PC-9 (cell line): ENCODE results near the gene OR2A7. TPM values are rescaled to one million over a fixed set of nuclear protein-coding genes. Genes with fewer than 3 reads are reported as not detected.
"Not testable (repeated sequence)": the region's sequence is repeated elsewhere in the genome, so short reads cannot be mapped to it uniquely, and the experiment has no call there.

Experiments
- BruUV-seq: library from RNA; stranded (reverse); fragments of 400-500 nt; replicated peaks from 2 replicates; lab custom pipeline; 2021; lab: Mats Ljungman, UMichigan
- CTCF ChIA-PET: fragments of 300-600 bp; sonication (Branson Sonifier 250); formaldehyde crosslinking; loops from one replicate; lab custom pipeline; 2022; ENCODE audit warnings: antibody characterized with exemption; lab: Charles Lee
- POLR2A ChIA-PET: fragments of 300-600 bp; sonication (Branson Sonifier 250); formaldehyde crosslinking; loops from one replicate; lab custom pipeline; 2022; ENCODE audit warnings: antibody characterized with exemption; ENCODE audit not compliant: unreplicated experiment; lab: Charles Lee
- DNase-seq, 2 experiments: peaks; one replicate each; pipeline versions ENCODE4 v3.0.0 to v3.0.0-alpha.2; 2015 to 2022; ENCODE audit warnings: mixed read lengths in 1 of 2
- H2AFZ ChIP-seq: fragments of 200-600 bp; sonication (generic); 2 replicates; pipeline ENCODE4 v1.8.1; 2017; ENCODE audit warnings: antibody characterized with exemption
- H3F3A ChIP-seq: fragments of 200-600 bp; sonication (generic); 2 replicates; pipeline ENCODE4 v1.8.1; 2017; ENCODE audit warnings: antibody characterized with exemption, mild to moderate bottlenecking, low read depth; ENCODE audit not compliant: insufficient read depth
- H3K27ac ChIP-seq: fragments of 200-600 bp; sonication (generic); 2 replicates; pipeline ENCODE4 v1.6.1; 2016; ENCODE audit warnings: mixed run types
- H3K27me3 ChIP-seq: fragments of 200-600 bp; sonication (generic); 2 replicates; pipeline ENCODE4 v1.6.1; 2016; ENCODE audit warnings: low read depth, mixed run types; ENCODE audit not compliant: insufficient read depth
- H3K36me3 ChIP-seq: fragments of 200-600 bp; sonication (generic); 2 replicates; pipeline ENCODE4 v1.6.1; 2016; ENCODE audit warnings: low read depth, mixed run types
- H3K4me1 ChIP-seq: fragments of 200-600 bp; sonication (generic); replicated peaks from 2 replicates; pipeline ENCODE4 v1.6.1; 2016; ENCODE audit warnings: mixed run types; ENCODE audit not compliant: insufficient read depth
- H3K4me2 ChIP-seq: fragments of 200-600 bp; sonication (generic); 2 replicates; pipeline ENCODE4 v1.6.1; 2017; ENCODE audit warnings: mixed run types
- H3K4me3 ChIP-seq: fragments of 200-600 bp; sonication (generic); 2 replicates; pipeline ENCODE4 v1.6.1; 2016; ENCODE audit warnings: mixed run types
- H3K79me2 ChIP-seq: fragments of 200-600 bp; sonication (generic); 2 replicates; pipeline ENCODE4 v1.6.1; 2017; ENCODE audit warnings: low read depth, mixed run types
- H3K9me2 ChIP-seq: fragments of 200-600 bp; sonication (generic); 2 replicates; pipeline ENCODE4 v1.8.1; 2017; ENCODE audit warnings: mild to moderate bottlenecking; ENCODE audit not compliant: insufficient read depth
- H3K9me3 ChIP-seq: fragments of 200-600 bp; sonication (generic); 2 replicates; pipeline ENCODE4 v1.8.1; 2016; ENCODE audit warnings: low read depth; ENCODE audit not compliant: insufficient read depth
- H4K20me1 ChIP-seq: fragments of 200-600 bp; sonication (generic); 2 replicates; pipeline ENCODE4 v1.8.1; 2017; ENCODE audit not compliant: insufficient read depth
- intact Hi-C: fragments of 100-400 bp; cut with micrococcal nuclease; formaldehyde crosslinking; loops from one replicate; pipeline ENCODE4 v1.10.0; 2022; ENCODE audit not compliant: unreplicated experiment
- total RNA-seq: library from RNA; stranded (reverse); gene quantifications from 2 replicates; pipeline ENCODE4 v1.2.3, GENCODE V29; 2021

Gene OR2A7
- total RNA-seq, 1 experiment from 2014 or later: 6.0 TPM

DNA sequence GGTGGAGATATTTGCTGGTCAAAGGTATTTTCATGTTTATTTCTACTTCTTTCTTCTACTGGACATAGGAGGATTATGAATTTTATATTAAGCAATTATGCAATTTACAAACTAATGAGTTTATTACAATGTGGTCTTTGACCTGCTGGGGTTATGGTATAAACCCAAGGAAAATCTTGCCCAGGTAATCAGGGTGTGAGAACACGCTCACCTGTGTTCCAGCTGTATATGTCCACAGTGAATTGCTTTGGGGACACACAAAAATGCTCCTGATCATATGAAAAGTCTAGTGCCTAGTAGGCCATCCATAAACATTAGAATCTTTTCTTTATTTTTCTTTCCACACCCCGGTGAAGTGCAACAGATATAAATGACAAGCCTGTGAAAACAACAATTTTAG is 25.2 kb downstream of the OR2A7 start, which contains the start of gene OR2A42:
OR2A42 (minus strand) TSS at position 241 of the 400 bp plus-strand sequence. CDS start 6,762 bp downstream, outside the sequence.
- H3K36me3 ChIP-seq, CTCF ChIA-PET, intact Hi-C loops, H4K20me1 ChIP-seq, POLR2A ChIA-PET, H3K27me3 ChIP-seq, H3F3A ChIP-seq, BruUV-seq, DNase-seq, H3K4me1 ChIP-seq, H3K27ac ChIP-seq, H3K9me2 ChIP-seq, H3K4me3 ChIP-seq, H3K4me2 ChIP-seq, H3K9me3 ChIP-seq, H3K79me2 ChIP-seq, H2AFZ ChIP-seq: not testable (repeated sequence)

DNA sequence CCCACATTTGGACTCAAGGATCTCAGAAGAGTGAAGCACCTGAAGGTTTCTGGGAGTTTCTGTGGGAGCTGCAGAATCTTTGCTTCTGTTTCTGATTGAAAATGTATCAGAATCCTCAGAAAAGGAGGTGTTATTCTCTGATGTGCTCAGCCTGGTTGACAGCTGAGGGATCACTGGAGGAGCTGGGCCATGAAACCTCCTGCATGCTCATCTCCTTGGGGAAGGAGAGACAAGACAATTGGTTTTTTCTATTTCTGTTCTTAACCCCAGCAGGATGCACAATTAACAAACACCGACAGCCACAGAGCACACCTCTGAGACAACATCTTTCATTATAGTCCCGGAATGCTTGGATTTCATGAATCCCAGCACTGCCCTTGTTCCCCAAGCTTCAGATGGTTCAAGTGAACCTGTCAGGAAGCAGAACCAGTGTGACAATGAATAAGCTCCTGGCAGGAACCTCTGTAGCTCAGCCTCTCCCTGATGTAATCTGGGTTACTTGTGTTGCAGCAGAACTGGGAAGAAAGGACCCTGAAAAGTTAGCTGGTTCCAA is 26.0 kb downstream of the OR2A7 start:
- H4K20me1 ChIP-seq, POLR2A ChIA-PET, intact Hi-C loops, CTCF ChIA-PET, H3K9me3 ChIP-seq, H3K9me2 ChIP-seq, H3F3A ChIP-seq, H3K4me3 ChIP-seq, H3K27ac ChIP-seq, H3K36me3 ChIP-seq, H3K4me2 ChIP-seq, H3K27me3 ChIP-seq, BruUV-seq, H2AFZ ChIP-seq, DNase-seq, H3K4me1 ChIP-seq, H3K79me2 ChIP-seq: not testable (repeated sequence)

DNA sequence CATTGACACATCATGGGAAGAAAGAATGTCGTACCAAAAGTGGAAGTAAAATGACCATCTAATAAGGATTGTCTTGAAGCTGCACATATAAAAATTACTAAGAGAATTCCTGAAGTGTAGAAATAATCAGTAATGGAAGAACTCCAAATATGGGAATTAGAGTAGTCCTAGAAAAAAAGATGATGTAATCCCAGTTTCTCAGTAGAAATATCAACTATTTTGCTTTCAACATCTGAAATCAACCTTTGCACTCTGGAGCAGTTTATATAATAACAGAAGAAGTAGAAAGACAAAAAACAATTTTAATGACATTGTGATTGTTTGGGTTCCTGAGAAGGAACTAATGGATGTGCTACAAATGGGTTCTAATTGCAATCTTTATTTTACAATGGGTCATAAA is 31.6 kb downstream of the OR2A7 start:
- POLR2A ChIA-PET, BruUV-seq, intact Hi-C loops: not testable (repeated sequence)

DNA sequence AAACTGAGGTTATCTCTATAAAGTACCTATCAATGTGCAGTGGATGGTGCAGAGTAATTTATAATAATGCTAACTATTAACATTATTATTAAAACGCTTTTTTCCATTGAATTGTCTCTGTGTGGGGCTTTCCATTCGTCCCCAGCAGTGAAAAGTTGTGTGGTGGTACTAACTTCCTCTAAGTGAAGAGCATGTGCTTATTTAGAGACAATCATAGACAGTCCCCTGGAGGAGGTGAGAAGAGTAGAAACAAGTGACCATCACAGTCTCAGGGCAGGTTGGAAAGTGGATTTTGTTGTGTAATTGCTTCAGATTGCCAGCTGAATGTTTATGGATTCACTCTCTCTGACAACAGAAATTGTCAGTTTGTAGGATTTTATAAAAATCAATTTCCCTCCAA is 33.6 kb downstream of the OR2A7 start:
- intact Hi-C loops, DNase-seq, POLR2A ChIA-PET, BruUV-seq, H3K4me1 ChIP-seq, H2AFZ ChIP-seq, H3K27ac ChIP-seq, H3K4me3 ChIP-seq, CTCF ChIA-PET, H3F3A ChIP-seq, H3K36me3 ChIP-seq, H3K27me3 ChIP-seq, H3K79me2 ChIP-seq, H4K20me1 ChIP-seq, H3K9me3 ChIP-seq, H3K4me2 ChIP-seq, H3K9me2 ChIP-seq: not testable (repeated sequence)

More for the DNA sequence above, 31.6 kb downstream of the OR2A7 start:
- H3K36me3 ChIP-seq, DNase-seq, H3K4me2 ChIP-seq, H2AFZ ChIP-seq, H3K4me3 ChIP-seq, H3K9me3 ChIP-seq, H3K9me2 ChIP-seq, H3K4me1 ChIP-seq, H3F3A ChIP-seq, CTCF ChIA-PET, H3K27ac ChIP-seq, H3K27me3 ChIP-seq, H4K20me1 ChIP-seq, H3K79me2 ChIP-seq: not testable (repeated sequence)

DNA sequence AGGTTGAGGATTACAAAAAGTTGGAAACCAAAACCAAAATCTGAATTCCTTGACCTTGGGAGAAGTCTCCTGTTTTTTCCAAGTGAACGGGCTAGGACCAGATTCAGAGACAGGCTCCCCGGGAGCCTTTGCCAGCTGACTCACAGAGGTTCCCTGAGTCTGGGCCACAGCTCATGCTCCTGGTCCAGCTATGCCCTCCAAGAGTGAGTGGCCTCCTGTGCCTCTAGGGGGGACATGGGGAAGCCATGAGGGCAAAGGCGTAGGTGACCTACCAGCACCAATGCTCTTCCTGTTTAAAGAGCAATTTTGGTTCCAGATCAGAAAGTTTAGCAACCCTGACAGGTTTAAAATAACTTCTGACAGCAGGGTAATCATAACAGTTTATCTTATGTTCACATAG is 35.8 kb downstream of the OR2A7 start:
- H3K36me3 ChIP-seq, CTCF ChIA-PET, BruUV-seq: not testable (repeated sequence)

DNA sequence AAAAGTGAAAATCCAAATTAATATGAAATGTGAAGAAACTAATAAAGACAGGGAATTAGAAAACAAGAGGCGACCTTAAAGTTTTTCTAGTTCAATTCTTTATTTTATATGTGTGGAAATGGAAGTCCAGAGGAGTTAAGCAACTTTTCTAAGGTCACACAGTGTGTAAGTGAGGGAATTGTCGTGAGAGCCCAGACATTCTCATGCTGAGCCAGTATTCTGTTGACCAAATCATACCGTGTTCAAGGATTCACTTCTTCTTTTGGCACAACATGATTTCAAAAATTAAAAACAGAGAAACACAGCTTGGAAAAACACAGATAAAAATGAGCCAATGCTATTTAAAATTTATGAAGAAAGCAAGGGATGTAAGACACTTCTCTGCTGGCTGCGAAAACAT is 37.7 kb downstream of the OR2A7 start:
- H4K20me1 ChIP-seq, CTCF ChIA-PET, H3K79me2 ChIP-seq, H2AFZ ChIP-seq, H3K4me2 ChIP-seq, H3K9me3 ChIP-seq, H3K9me2 ChIP-seq, intact Hi-C loops, H3K4me1 ChIP-seq, H3K4me3 ChIP-seq, POLR2A ChIA-PET, H3K36me3 ChIP-seq, DNase-seq, H3K27ac ChIP-seq, H3F3A ChIP-seq, H3K27me3 ChIP-seq, BruUV-seq: not testable (repeated sequence)

More for the DNA sequence above, 35.8 kb downstream of the OR2A7 start:
- H3K9me2 ChIP-seq, H3K27ac ChIP-seq, H3K4me2 ChIP-seq, H2AFZ ChIP-seq, intact Hi-C loops, POLR2A ChIA-PET, H3K9me3 ChIP-seq, H3K4me3 ChIP-seq, H4K20me1 ChIP-seq, H3K79me2 ChIP-seq, DNase-seq, H3F3A ChIP-seq, H3K4me1 ChIP-seq, H3K27me3 ChIP-seq: not testable (repeated sequence)

DNA sequence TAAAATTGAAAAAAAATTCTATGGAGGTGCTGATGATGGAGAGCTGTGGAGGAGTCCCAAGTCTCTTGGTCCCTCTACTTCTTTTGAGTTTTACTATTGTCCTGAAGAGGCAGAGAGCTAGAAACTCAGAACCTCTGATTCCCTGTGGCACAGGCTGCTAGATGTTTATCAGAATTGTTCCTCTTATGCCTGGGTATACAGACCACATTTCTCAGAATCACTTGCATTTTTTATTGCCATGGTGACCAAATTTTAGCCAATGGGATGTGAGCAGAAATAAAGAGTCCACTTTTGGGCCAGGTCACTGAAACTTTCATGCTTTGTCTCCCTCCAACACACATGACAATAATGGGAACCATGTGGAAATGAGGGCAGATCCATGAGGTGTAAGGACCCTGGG is 40.9 kb downstream of the OR2A7 start:
- H3K36me3 ChIP-seq, H3K4me3 ChIP-seq, POLR2A ChIA-PET, H3K27ac ChIP-seq, intact Hi-C loops, CTCF ChIA-PET, H3F3A ChIP-seq, H4K20me1 ChIP-seq, BruUV-seq, H2AFZ ChIP-seq, H3K9me2 ChIP-seq, H3K4me2 ChIP-seq, H3K9me3 ChIP-seq, H3K4me1 ChIP-seq, DNase-seq, H3K27me3 ChIP-seq, H3K79me2 ChIP-seq: not testable (repeated sequence)
